Subcutaneous adipose tissue (tissue), 4 donors: ENCODE measurements around the gene ATP13A3. TPM values are rescaled to one million over a fixed set of nuclear protein-coding genes. Genes with fewer than 3 reads are reported as not detected.

Experiments used
- total RNA-seq, 4 donors: library from RNA; depleted of rRNA; stranded (reverse); fragments of >200 nt; gene quantifications; one replicate each; pipeline ENCODE4 v1.1.0, GENCODE V29; 2016
- TF ChIP-seq, protein P1 (sequence below): fragments of 450-650 bp; IDR thresholded peaks from one replicate; pipeline ENCODE4 v1.5.1; 2016; ENCODE audit warnings: low read depth, mild to moderate bottlenecking, control low read depth, antibody characterized with exemption, moderate library complexity

ATP13A3 gene
- total RNA-seq, 4 donors from 2014 or later = 117 to 222 (median 170) TPM

DNA sequence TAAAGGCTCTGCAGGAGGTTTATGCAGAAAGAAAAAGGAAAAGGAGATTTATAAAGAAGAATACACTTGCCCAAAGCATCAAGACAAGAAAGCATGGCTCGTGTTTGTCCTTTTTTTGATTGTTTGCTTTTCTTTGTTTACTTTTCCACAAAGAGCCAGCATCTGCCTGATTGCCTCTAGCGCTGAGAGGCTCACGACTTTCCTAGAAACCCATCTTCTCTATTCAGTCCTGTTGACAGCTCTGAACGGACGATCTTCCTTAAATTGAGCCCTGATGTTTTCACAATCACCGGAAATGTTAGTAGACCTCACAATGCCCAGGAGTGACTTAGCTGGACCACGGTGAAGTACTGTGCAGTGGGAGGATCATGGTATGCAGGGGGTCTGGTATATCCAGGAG is 100.2 kb downstream of the ATP13A3 start:
- TF ChIP-seq, protein P1, sequence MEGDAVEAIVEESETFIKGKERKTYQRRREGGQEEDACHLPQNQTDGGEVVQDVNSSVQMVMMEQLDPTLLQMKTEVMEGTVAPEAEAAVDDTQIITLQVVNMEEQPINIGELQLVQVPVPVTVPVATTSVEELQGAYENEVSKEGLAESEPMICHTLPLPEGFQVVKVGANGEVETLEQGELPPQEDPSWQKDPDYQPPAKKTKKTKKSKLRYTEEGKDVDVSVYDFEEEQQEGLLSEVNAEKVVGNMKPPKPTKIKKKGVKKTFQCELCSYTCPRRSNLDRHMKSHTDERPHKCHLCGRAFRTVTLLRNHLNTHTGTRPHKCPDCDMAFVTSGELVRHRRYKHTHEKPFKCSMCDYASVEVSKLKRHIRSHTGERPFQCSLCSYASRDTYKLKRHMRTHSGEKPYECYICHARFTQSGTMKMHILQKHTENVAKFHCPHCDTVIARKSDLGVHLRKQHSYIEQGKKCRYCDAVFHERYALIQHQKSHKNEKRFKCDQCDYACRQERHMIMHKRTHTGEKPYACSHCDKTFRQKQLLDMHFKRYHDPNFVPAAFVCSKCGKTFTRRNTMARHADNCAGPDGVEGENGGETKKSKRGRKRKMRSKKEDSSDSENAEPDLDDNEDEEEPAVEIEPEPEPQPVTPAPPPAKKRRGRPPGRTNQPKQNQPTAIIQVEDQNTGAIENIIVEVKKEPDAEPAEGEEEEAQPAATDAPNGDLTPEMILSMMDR = no peak

DNA sequence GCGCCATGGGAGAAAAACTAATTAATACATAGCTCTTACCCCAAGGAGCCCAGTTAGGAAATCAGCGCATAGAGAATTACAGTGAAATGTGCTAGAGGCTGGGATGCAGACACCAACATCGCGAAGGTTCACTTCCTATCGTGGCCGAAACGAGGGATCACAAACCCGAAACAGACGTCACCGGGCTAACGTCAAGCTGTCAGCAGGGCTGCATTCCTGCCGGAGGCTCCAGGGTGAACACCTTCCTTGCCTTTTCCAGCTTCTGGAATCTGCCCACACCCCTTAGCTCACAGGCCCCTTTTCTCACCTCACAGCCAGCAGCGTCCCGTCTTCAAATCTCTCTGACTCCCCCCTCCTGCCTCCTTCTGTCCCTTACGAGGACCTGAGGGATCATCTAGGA is 100.7 kb downstream of the ATP13A3 start:
- TF ChIP-seq, protein P1 = no peak

DNA sequence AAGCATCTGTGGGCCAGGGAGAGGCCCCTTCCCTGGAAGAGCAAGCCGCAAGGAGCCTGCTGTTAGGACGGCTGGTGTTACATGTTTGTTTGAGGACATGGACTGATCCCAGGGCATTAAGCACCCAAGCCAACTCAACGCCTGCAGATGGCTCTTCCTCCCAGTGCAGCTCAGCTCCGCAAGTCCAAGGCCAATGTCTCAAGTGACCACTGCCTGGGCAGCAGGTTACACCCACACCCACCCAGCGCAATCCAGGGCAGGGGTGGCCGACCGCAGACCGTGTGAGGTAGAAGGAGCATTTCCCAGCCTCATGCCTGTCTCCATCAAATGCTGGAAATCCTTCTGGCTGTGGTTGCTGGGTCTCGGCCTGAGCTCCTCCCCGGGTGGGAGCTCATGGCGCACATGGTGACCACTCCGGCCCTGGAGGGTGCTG is 102.2 kb downstream of the ATP13A3 start:
- TF ChIP-seq, protein P1 = no peak

DNA sequence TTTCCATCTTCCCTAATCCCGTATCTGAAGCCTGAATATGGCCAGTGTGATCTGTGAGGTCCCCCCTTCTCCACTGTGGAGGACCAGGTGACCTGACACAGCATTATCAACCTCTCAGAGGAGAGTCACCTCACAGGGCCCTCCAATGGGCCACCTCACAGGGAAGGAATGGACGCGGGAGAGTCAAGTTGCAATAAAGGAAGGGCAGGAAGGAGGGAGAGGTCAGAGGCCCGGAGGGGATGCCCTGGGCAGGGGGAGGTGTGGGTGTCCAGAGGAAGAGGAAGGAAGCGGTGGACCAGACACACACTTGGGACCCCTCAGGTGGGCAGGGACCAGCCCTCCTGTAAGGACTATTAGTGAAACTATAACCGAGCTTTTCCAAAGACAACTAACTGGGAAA is 102.6 kb downstream of the ATP13A3 start:
- TF ChIP-seq, protein P1 = no peak

DNA sequence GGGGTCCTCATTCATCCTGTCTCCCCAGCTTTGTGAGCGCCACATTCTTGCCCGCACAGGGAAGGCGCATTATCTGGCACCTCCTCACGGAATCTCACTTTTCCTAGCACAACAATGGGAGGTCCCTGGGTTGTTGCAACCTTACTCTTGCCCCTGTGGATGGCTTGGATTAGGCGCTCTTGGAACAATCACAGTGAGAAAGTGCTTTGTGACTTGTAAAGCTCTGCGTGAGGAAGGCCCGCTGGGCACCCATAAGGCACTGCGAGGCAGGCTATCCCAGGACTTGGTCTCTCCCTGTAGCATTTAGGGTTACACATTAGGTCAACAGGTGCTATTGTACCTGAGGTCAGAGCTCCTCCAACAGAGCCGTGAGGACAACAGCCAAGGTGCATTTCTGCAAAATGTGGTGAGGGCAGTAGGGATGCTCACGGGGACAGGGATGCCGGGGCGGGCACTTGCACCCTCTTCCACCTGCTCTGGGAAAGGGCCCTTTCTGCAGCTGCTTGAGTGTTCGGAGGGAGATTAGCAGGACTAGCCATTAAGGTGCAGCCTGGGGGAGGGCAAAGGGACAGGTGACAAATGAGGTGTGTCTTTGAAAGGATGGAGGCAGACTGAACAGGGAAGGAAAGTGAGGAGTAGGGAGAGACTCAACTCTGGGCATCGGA is 103.4 kb downstream of the ATP13A3 start:
- TF ChIP-seq, protein P1 = no peak

DNA sequence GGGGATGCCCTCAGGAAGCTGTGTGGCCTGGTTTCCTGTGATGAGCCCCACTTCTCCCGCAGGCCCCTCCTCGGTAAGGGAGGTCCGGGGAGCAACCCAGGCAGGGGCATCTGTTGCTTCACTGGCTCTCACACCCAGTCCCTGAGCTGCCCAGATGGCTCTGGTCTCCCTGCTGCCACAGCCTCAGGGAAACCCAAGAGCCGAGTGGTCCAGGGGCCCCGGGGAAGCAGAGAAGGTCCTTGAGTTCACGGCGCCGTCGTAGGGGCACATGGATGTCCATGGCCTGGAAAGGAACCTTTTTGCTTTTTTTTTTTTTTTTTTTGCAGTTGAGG is 103.9 kb downstream of the ATP13A3 start:
- TF ChIP-seq, protein P1 = no peak

DNA sequence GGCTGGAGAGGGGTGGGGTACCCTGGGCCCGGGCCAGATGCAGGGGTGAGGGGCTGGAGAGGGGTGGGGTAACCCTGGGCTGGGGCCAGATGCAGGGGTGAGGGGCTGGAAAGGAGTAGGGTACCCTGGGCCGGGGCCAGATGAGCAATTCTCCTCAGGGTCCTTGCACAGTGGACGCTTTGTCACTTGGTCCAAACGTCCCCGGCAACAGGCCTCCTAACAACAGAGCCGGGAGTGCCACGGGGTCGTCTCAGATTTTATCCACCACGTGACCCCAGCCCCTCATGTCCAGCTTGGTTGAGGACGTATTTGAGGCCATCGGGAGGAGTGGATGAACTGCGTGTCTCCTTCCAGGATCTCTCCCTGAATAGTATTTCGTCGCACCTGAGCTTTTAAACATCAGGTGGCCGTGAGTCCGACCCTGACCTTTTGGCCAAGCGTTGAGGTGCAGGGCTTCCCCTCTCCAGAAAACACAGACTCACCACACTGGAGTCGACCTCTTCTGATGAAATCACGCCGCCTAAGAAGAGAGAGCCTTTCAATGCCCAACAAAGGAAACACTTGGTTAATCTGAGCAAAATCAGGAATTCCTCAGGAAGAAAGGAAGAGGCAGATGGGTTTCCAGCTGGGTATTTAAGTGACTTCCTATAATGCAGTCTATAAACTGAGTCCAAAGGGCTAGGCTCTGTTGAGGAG is 104.5 kb downstream of the ATP13A3 start:
- TF ChIP-seq, protein P1 = no peak
